Islet of Langerhans (tissue), 1 donor: ENCODE measurements around the gene COMMD9.

Experiments
- FAIRE-seq: peaks from one replicate; lab custom pipeline; 2011; peaks lifted over from hg19 to GRCh38; lab: Jason Lieb, UNC

The COMMD9 gene

DNA sequence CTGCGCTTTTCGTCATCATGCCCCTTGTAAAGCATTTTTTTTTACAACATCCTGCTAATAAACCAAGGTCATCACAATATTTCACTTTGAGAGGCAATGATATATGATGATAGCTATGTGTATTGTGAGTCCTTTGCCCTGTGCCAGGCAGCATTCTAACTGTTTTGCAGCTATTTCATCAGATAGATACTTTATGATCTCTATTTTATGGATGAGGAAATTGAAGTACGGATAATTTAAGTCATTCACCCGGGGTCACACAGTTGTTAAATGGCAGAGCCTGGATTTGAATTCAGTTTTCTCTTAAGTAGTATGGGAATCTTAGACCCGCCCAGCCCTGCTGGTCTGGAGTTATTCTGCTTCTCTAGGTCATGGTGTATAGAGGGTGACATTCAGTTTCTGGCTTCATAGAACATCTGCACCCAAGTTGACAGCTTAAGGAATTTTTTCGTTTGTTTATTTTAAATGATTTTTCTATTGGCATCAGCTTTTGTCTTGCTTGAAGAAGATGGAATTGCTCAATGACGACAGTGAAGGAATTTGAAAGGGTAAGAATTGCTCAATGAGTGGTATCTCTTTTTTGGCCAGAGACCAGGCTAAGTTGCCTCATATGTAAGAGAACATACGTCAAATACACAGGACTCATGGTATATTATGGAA is 7.8 kb upstream of the COMMD9 start:
- no peak for FAIRE-seq

DNA sequence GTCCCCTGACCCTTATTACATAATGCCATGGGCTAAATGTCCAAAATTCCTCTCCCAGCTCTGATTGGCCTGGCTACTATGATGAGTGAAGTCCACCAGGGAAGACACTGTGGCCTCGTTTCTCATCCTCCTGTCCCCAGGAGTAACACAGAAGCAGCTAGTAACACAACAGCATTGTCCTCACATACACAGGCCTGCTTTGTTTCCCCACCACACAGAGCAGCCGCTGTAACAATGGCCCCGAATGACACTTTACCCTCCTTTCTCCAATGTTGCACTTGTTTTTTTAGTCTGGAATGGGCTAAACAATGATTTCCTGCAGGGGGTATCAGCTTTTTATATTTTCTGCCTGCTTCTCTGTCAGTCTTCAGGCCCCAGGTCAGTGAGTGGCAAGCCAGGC is 6.7 kb upstream of the COMMD9 start, which contains the start of gene PRR5L:
Gene PRR5L, plus strand, starts transcription at position 363 of the 400 bp plus-strand sequence. CDS start 104,834 bp downstream, outside the sequence.
- FAIRE-seq, result no peak

DNA sequence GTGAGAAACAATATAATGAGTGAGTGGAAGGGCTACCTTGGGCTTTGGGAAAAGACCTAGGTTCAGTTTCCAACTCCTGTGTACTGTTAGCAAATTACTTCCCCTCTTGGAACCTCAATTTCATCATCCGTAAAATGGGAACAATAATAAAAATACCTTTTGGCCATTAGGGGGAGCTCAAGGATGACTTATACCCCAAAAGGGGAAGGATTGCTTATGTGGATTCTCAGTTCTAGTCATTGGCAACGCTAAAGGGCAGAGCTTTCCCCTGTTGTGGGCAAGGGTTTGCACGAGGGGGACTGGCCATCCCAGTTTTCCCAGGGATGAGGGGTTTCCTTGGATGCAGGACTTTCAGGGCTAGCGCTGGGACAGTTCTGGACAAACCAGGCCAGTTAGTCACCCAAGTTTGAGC is 3.1 kb upstream of the COMMD9 start:
- no peak for FAIRE-seq

DNA sequence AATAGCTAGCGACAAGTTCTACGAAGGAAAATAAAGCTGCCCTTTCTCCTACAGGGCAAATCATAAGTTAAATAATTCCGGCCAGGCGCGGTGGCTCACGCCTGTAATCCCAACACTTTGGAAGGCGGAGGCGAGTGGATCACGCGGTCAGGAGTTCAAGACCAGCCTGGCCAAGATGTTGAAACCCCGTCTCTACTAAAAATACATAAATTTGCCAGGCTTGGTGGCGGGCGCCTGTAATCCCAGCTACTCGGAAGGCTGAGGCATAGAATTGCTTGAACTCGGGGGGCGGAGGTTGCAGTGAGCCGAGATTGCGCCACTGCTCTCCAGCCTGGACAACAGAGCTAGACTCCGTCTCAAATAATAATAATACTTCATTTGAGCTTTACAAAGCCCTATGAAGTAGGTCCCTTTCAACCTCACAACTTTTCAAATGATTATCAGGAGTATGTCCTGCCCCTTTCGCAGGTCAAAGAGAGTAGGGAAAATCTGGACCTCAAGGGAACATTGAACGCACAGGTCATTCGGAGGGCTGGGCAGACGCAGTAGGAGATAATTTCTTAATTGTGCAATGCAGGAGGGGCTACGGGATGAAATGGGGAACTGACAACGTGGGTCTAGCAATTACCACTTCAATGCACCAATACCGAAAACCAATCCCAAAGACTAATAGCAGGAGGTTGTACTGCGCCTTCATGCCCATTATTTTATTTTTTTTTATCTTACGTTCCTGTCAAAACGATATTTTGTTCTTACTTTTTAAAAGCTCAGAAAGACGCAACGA is 590 bp downstream of the COMMD9 start:
- FAIRE-seq, result no peak

DNA sequence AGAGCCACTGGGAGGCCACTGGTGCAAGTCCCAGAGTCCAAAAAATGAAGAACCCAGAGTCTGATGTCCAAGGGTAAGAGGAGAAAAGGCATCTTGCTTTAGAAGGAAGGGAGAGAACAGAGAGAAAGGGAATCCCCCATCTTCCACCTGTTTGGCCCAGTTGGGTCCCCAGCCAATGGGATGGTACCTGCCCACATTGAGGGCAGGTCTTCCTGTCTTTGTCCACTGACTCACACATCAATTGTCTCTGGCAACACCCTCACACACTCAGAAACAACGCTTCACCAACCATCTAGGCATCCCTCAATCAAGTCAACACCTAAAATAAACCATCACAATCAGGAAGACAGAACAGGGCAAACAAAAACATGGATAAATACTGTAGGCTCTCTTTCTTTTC is 6.3 kb downstream of the COMMD9 start:
- FAIRE-seq, result no peak

DNA sequence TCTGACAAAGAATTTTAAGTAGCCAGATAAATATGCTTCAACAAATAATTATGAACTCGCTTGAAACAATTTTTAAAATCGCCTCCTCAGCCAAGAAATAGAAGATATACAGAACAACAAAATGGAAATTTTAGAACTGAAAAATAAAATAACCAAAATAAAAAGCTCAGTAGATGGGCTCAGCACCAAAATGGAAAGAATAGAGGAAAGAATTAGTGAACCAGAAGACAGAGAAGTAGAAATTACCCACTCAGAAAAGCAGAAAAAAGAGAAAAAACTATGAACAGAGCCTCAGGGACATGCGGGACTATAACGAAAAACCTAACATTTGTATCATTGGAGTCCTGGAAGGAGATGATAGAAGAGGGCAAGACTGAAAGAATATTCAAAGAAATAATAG is 7.4 kb downstream of the COMMD9 start:
- FAIRE-seq, result peak; percentile 9

DNA sequence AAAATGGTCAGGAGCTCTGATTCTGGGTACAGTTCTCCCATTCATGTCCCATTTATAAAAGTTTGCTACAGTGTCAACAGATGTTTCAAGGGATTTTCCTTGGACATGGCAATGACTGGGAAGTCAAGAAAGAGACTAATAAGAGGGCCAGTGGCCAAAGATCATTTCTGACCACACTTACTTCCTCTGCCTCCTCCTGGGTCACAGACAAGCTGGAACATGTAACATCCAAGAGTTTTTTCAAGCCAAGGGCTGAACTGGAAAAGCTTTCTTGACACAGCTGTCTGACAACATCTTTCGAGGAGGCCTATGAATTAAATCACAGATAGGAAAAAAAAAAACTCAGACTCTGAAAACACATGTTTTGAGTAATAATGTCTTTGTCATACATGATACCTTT is 8.7 kb downstream of the COMMD9 start:
- FAIRE-seq, result no peak

DNA sequence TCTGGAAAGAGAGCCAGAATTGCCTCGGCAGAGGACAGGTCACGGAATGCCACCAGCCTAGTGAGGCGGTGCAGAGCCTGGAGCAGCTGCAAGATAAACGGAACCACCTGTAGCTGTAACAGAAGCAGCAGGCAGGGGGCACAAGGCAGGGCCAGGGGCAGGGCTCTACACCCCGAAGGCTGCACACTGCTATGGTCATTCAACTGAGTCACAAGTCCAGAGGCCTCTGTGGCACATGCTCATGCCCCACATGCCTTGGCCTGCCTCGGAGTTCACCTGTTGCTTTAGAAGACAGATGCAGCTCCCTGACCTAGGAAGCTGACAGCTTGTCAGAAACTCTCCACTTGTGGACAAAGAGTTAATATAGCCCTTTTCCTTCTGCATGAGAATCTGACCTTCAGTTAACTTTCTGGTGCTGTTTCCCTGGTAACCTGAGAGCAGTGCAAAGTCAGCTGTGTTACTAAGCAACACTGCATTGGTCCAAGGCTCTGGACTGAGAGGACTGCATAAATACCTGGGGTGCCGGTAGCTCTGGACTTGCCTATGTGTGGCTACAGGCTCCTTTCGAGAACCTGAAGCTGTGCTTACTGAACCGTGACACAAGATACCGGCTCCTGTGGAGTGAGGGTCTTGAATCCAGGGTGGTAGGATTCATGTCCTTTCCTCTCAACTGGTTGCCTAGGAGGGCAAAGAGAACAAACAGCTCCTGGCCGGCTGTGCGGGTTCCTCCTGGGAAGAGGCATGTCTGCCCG is 10.5 kb downstream of the COMMD9 start:
- peak; percentile 89 for FAIRE-seq

DNA sequence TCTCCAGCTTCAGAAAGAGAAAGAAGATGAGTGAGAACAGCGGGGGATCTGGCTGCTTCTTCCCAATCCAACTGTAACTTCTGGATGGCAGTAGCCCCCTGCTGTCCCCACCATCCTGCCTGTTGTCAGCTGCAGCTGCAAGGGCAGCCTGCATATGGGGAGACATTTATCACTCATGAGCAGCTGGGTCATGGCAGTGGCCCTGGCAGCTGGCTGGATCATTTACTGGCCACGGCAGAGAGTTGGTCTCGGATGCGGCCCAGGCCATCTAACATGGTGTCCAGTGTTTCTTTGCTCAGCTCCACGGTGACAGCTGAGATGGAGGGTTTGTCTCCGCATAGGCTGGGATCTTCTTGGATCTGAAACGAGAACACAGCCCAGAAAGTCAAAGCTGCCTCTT is 14.8 kb downstream of the COMMD9 start:
- FAIRE-seq, result no peak

DNA sequence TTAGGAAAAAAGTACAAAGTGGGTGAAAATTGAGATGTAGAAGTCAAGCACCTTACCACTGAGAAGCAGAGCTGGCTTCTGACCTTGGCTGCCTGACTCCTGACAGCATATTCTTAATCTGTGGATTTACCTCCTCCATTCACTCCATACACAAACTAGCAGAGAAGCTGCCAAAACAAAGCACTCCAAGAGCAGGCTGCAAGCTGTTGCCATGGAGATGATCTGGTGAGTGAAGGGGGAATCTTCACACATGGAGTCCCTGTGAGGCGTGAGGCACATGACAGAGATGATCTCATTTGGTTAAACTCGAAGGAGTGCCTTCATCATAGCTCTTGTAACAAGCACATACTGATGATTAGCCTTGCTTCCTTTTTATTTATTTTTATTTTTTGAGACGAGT is 16.1 kb downstream of the COMMD9 start:
- no peak for FAIRE-seq

DNA sequence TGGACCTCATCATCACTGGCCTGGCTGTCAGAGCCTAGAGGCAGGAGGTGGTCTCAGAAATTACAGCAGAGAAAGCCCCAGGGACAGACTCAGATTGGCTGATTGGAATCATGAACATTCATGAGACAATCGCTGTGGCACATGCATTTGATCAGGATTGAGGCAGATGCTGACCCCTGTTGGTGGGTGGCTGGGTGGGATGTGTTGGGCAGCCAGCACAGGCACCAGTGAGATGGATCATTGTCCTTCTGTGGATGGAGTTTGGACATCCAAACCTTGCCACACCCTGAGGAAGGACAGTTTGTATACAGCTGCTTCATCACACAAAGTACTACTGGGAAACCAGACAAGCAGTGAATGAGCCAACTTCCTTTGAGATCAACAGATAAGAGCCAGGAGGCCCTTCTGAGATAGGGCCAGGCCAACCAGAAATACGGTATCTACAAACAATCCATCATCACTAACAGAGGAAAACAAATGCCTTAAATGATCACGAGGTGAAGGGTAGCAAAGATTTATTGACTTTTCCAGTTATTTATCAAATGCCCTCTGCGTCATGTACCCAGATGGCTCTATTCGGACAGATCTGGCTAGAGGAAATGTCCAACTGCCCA is 17.3 kb downstream of the COMMD9 start:
- no peak for FAIRE-seq

DNA sequence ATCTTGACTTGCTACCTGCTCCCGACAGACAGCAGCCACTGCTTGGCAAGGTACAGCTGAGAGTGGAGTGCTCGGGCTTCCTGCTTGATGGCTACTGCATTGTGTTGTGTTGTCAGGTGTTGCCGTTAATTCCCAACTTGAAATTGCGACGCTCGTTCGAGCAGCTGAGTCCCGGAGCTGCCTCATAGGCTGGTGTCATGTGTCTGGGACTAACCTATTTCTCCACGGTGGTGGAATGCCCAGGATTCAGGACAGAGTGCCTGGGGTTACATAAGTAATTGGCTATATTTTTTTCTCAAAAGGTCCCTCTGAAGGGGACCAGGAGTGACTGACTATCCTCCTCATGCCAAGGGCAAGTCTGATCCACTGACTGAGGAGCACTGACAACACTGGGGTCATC is 18.5 kb downstream of the COMMD9 start:
- FAIRE-seq, result no peak

DNA sequence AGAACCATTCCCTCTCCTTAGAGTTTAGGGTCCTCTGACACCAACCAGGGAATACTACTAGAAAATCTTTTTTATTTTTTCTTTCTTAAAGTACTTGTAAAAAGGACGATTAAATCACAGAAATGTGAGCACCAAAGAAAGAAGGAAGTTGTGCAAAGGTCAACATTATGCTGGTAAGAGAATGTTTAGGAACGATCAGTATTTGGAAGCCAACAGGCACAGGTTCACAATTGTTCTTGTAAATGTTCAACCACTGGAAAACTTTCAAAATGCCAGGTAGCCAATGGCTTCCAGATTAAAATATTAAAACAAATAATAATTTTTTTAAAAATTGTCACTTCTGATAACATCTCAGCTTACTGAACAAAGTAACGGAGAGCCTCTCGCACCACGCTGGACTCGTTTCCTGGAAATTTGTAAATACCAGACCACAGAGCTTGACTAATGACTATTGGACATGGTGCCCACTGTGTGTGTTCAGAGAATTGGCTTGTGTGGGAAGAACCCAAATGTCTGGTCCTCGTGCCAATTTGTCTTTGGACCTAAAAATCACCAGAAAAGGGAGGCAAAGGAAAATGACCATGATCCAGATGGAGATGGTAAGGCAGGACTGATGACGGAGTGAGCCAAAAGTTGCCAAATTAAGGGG is 20.8 kb downstream of the COMMD9 start:
- no peak for FAIRE-seq

DNA sequence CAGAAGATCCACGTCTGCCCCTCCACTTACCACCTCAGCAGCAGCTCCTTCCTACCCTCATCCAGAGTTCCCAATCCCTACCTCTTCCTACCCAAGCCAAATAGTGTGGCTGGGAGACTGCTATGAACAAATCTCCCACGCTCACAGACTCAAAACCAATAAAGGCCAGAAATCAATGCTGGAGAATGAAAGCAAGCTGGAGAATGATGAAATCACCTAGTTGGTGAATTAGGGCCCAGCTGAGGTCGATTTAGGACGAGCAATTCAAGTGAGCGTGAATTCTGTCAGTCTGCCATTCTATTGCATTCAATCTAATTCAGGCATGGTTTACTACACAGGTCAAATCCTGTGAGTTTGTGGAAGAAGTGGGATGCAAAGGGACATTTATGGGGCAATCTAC is 22.5 kb downstream of the COMMD9 start:
- no peak for FAIRE-seq

DNA sequence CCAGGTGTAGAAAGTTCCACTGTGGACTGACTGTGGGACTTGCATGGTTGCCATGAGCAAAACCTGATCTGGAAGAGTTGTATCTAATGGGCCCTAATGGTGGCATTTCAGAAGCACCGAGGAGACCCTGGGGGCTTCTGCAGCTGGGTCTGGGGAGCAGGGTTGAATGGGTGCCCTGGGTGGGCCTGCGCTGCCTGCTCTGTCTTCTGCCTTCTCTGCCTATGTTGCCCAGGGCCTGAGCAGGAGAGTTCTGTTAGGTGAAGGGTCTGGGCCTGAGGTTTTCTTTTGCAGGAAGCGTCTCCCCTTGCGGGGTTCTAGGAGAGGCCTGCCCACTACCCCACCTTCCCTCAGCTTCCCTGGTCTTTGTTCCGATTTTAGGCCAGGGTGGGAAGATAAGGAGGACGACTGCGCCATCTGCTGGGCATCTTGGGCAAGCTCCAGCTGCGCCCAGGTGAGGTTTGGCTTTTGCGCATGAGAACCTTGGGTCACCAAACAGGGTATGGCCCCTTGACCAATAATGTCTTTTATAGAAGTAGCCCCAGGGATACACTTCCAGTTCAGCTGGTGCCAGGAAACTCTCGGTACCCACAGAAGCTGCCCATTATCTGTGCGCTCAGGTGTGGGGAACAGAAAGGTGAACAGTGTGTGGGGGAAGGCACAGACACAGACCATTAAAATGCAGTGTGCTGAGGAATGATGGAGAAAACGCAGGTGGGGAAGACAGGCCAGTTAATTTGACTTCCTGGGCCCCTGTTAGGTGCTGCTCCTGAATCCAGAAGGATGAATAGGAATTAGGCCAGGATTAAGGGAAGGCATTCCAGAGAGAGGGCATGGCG is 23.2 kb downstream of the COMMD9 start:
- no peak for FAIRE-seq

DNA sequence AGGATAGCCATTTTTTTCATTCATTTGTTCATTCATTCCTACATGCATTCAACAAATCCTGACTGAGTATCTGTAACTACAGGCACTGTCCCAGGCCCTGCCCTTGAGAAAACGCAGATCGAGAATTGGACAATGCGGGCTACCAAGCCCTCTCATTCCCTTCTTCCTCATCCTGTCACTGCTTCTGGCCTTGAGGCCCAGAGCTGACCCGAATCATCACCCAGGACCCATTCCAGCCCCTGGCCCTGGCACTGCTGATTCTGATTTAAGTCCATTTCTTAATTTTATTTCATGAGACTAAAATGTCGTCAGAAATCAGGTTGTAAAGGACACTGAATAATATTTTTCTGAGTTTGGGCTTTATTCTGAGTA is 24.3 kb downstream of the COMMD9 start:
- FAIRE-seq, result no peak

DNA sequence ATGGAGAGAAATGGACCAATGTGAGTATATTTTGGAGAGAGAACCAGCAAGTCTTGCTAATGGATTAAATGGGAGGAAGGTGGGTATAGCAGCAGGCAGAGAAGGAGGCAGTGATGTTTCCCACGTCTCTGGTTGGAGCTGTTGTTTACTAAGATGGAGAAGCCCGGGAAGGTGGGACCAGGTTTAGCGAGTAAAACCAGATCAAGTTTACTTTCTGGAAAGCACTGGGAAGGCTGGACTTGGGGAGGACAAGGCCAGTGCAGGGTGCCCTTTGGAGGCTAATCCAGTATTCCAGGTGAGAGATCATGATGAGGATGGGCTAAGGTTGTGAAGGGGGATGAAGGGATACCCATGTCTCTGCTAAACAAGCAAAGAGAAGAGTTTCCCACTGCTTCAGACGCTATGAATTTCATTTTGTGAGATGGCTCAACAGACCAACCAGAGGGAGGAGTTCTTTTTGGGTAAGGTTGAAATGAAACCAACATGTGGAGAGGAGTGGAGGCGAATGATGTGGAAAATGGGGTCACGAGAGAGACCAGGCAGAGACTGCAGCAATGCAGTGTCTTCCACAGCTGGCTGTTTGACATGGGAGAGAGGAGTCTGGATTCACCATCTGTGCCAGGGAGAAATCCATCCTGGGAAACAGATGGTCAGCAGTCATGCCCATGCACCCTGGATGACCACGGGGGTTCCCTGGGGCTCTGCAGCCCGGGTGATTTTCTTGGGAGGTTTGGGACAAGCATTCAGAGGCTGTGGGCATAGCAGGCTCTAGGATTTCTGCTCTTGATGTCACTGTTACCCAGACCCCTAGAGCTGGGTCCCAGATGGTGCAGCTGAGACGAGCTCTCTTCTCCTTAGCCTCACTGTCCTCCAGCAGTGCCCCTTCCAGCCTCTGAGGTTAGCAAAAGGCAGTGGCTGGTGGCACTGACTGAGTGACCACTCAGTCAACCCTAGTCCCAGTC is 24.9 kb downstream of the COMMD9 start:
- FAIRE-seq, result no peak

DNA sequence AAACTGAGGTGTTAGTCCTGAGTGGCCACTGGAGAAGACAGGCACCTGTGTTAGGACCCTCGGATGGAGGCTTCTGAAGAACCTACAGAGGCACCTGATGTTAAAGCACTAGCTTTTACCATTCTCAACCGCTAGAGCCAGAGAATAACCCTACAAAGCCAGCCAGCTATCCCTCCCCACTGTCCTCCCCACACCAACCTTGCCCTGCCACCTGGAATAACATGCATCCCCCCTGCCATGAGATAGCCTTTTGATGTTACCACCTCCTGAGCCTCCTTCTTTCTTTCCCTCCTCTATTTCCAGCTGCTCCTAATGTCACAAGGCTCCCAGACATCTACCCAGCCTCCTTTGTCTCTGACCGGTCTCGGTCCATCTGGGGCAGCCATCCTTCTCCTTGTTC is 28.1 kb downstream of the COMMD9 start:
- no peak for FAIRE-seq

DNA sequence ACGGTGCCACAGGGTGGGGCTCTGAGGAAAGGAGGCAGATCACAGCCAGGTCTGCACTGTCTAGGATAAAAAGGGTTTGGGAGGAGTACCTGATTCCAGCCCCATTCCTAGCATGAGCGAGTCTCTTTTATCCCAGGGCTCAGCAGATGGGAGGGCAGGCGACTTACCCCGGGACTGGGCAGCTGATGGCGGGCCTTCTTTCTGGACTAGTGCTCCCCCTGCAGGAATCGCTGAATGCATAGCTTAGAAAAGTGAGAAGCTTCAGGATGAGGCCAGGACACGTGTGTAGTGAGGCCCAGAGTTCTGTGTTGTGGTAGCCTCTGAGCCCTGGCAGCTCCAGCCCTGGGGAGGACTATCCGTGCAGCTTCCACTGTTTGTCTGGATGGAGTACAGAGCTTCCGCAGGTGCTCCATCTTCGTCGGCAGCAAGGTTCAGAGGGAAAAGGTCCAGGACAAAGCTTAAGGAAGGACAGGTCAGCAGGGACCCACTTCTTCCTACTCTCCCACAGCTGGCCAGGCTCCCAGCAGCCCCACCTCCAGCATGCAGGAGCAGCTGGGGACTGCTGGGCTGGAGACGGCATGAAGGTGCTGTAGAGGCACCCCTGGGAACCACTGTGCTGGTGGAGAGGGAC is 30.4 kb downstream of the COMMD9 start:
- FAIRE-seq, result no peak

DNA sequence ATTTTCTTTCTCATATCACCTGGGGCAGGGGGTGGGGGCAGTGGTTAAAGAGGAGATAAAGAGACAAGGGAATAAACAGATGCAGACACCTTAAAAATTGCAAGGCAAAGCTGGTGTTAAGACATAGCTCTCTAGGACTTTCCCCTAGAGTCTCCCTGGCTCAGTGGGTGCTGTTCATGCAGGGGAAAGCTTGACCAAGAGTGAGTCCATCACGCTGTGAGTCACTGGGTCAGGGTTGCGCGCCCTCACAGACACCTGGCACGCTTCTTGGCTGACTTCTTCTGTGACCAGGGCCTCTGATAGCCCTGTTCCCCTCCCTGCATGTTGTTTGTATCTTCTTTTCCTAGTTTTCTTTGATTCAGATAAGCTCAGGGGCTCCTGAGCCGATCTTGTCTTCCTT is 31.9 kb downstream of the COMMD9 start:
- FAIRE-seq, result no peak
